CD14-positive monocyte (primary cell): ENCODE measurements around the gene GPC5. TPM values are rescaled to one million over a fixed set of nuclear protein-coding genes. Genes with fewer than 3 reads are reported as not detected.

Experiments used
- DNase-seq, 3 donors: peaks; one replicate each; pipeline ENCODE4 v3.0.0-alpha.2; 2011 to 2022
- H2AFZ ChIP-seq: 2 replicates; pipeline ENCODE4 v1.6.0; 2012; ENCODE audit warnings: mild to moderate bottlenecking, low read depth, low read length, inconsistent platforms; ENCODE audit not compliant: insufficient read depth, poor library complexity, severe bottlenecking
- H3K27ac ChIP-seq, 2 donors: 1 replicate in 1 of 2; 2 replicates in 1 of 2; pipeline ENCODE4 v1.5.1; 2012 to 2013; ENCODE audit warnings: low read length in 2 of 2, control low read depth in 1 of 2, inconsistent platforms in 1 of 2, low read depth in 1 of 2, mild to moderate bottlenecking in 1 of 2
- H3K27me3 ChIP-seq, 2 donors: one replicate each; pipeline versions ENCODE4 v1.6.0 to v1.6.1; 2011 to 2013; ENCODE audit warnings: low read length in 2 of 2; ENCODE audit not compliant: control insufficient read depth in 2 of 2, insufficient read depth in 2 of 2
- H3K36me3 ChIP-seq, 2 donors: replicated peaks in 1 of 2; 1 replicate in 1 of 2; 2 replicates in 1 of 2; pipeline versions ENCODE4 v1.5.1 to v1.6.1; 2012 to 2013; ENCODE audit warnings: low read length in 2 of 2, control low read depth in 1 of 2, inconsistent platforms in 1 of 2, mild to moderate bottlenecking in 1 of 2; ENCODE audit not compliant: insufficient read depth in 2 of 2, control insufficient read depth in 1 of 2
- H3K4me1 ChIP-seq, 2 donors: 1 replicate in 1 of 2; 2 replicates in 1 of 2; pipeline versions ENCODE4 v1.5.1 to v1.6.1; 2012 to 2013; ENCODE audit warnings: low read length in 2 of 2, control low read depth in 1 of 2, inconsistent platforms in 1 of 2, mild to moderate bottlenecking in 1 of 2, moderate library complexity in 1 of 2; ENCODE audit not compliant: insufficient read depth in 2 of 2, control insufficient read depth in 1 of 2
- H3K4me2 ChIP-seq: replicated peaks from 2 replicates; pipeline ENCODE3; 2012; ENCODE audit warnings: low read length, moderate library complexity, mild to moderate bottlenecking; ENCODE audit not compliant: poor library complexity, severe bottlenecking; ENCODE audit errors: extremely low read depth
- H3K4me3 ChIP-seq, 3 experiments: fragments of 200-600 bp in 1 of 3; sonication (generic) in 1 of 3; replicated peaks in 1 of 3; 1 replicate in 2 of 3; 2 replicates in 1 of 3; pipeline ENCODE4 v1.5.1; 2011 to 2013; ENCODE audit warnings: low read length in 3 of 3, mild to moderate bottlenecking in 3 of 3, control low read depth in 2 of 3, low read depth in 2 of 3, inconsistent platforms in 1 of 3, moderate library complexity in 1 of 3
- H3K79me2 ChIP-seq: 2 replicates; pipeline ENCODE4 v1.6.0; 2012; ENCODE audit warnings: mild to moderate bottlenecking, control low read depth, inconsistent platforms, low read length, moderate library complexity; ENCODE audit not compliant: insufficient read depth
- H3K9ac ChIP-seq: 2 replicates; pipeline ENCODE4 v1.6.0; 2017; ENCODE audit warnings: low read length, mild to moderate bottlenecking; ENCODE audit not compliant: insufficient read depth, poor library complexity, severe bottlenecking
- H3K9me3 ChIP-seq, 2 donors: replicated peaks in 1 of 2; 1 replicate in 1 of 2; 2 replicates in 1 of 2; pipeline versions ENCODE4 v1.5.1 to v1.6.1; 2012 to 2013; ENCODE audit warnings: low read length in 2 of 2, control low read depth in 1 of 2; ENCODE audit not compliant: control insufficient read depth in 1 of 2, insufficient read depth in 1 of 2
- H4K20me1 ChIP-seq: 2 replicates; pipeline ENCODE4 v1.6.0; 2012; ENCODE audit warnings: mild to moderate bottlenecking, low read length, control low read depth, moderate library complexity; ENCODE audit not compliant: insufficient read depth
- H3K27ac Mint-ChIP-seq, 7 donors: one replicate each; pipeline ENCODE4 v1.8.0; 2020; ENCODE audit warnings: mild to moderate bottlenecking in 7 of 7, mixed read lengths in 7 of 7, moderate library complexity in 6 of 7, inconsistent platforms in 2 of 7
- H3K27me3 Mint-ChIP-seq, 3 donors: one replicate each; pipeline ENCODE4 v1.8.0; 2021 to 2022; ENCODE audit warnings: low read depth in 3 of 3, mild to moderate bottlenecking in 3 of 3, mixed read lengths in 3 of 3, moderate library complexity in 3 of 3, inconsistent platforms in 1 of 3
- H3K36me3 Mint-ChIP-seq, 2 donors: one replicate each; pipeline ENCODE4 v1.8.0; 2020; ENCODE audit warnings: mixed read lengths in 2 of 2, inconsistent platforms in 1 of 2, mild to moderate bottlenecking in 1 of 2
- H3K4me1 Mint-ChIP-seq: one replicate; pipeline ENCODE4 v1.8.0; 2020; ENCODE audit warnings: mild to moderate bottlenecking, mixed read lengths
- H3K4me3 Mint-ChIP-seq, 2 donors: one replicate each; pipeline ENCODE4 v1.8.0; 2020; ENCODE audit warnings: mild to moderate bottlenecking in 2 of 2, mixed read lengths in 2 of 2, moderate library complexity in 1 of 2
- H3K9me3 Mint-ChIP-seq, 7 donors: one replicate each; pipeline ENCODE4 v1.8.0; 2020 to 2022; ENCODE audit warnings: mixed read lengths in 7 of 7, mild to moderate bottlenecking in 6 of 7, moderate library complexity in 6 of 7, inconsistent platforms in 2 of 7
- WGBS: methylation state at CpG from one replicate; pipeline ENCODE4 v1.1.5; 2013; ENCODE audit warnings: missing lambda C conversion rate; ENCODE audit not compliant: insufficient coverage; 5-methylcytosine and 5-hydroxymethylcytosine counted together
- intact Hi-C, 2 donors: fragments of 100-400 bp; cut with micrococcal nuclease; formaldehyde crosslinking; loops; one replicate each; pipeline versions ENCODE4 v1.15.0 to v1.15.1; 2023
- polyA plus RNA-seq, 3 donors: library from polyadenylated mRNA; depleted of rRNA in 1 of 3; unstranded in 2 of 3; stranded (reverse) in 1 of 3; fragments of 300-500 nt in 2 of 3; fragments of >200 nt in 1 of 3; fragmentation: Illumina TruSeq in 2 of 3; gene quantifications; 1 replicate in 2 of 3; 2 replicates in 1 of 3; pipeline ENCODE4 v1.2.3, GENCODE V29; 2012 to 2021
- TF ChIP-seq, protein P1 (sequence below): fragments of 200-600 bp; IDR thresholded peaks from one replicate; pipeline ENCODE4 v1.8.0; 2022; ENCODE audit warnings: antibody characterized with exemption, mild to moderate bottlenecking

The GPC5 gene
- polyA plus RNA-seq, 3 donors, result not detected

DNA sequence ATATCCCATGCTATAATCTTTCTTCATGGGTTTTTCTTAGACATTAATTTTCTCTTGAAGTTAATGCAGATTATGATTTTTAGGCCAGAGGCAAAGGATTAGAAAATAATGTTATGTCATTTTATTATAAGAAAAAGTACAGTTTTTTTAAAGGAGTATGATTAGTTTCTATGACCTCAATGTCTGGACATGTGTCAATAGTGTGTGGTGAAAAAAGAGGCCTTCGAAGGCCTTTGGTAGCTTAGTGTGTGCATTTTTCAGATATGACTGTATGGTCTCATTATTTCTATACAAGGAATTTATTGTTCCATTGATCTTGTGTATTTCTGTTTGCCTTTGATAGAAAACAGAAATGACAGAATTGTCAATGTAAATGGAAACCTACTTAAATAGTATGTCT, 195.6 kb downstream of the GPC5 start:
- no peak overlapping the region for H3K9ac ChIP-seq
- H3K27me3 ChIP-seq, result no peaks in the 10 kb centered on the region
- intact Hi-C loops, result no loop called here
- TF ChIP-seq, protein P1, sequence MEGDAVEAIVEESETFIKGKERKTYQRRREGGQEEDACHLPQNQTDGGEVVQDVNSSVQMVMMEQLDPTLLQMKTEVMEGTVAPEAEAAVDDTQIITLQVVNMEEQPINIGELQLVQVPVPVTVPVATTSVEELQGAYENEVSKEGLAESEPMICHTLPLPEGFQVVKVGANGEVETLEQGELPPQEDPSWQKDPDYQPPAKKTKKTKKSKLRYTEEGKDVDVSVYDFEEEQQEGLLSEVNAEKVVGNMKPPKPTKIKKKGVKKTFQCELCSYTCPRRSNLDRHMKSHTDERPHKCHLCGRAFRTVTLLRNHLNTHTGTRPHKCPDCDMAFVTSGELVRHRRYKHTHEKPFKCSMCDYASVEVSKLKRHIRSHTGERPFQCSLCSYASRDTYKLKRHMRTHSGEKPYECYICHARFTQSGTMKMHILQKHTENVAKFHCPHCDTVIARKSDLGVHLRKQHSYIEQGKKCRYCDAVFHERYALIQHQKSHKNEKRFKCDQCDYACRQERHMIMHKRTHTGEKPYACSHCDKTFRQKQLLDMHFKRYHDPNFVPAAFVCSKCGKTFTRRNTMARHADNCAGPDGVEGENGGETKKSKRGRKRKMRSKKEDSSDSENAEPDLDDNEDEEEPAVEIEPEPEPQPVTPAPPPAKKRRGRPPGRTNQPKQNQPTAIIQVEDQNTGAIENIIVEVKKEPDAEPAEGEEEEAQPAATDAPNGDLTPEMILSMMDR, result no peak
- no CpG with 5 or more reads among the region's 1 CpG for WGBS
- no peaks in the 10 kb centered on the region for H4K20me1 ChIP-seq
- no peak overlapping the region for H3K27ac ChIP-seq
- peaks cover 6 to 11% of the 10 kb centered on the region in 2 donors for H3K9me3 ChIP-seq
- no peaks in the 10 kb centered on the region for H3K27me3 Mint-ChIP-seq
- no peaks in the 10 kb centered on the region for H3K4me1 Mint-ChIP-seq
- no peak overlapping the region for H3K4me2 ChIP-seq
- H3K36me3 Mint-ChIP-seq, result no peaks in the 10 kb centered on the region
- no peak overlapping the region for H3K27ac Mint-ChIP-seq
- no peaks in the 10 kb centered on the region for H3K79me2 ChIP-seq
- peaks cover 0 to 16% (median 5%) of the 10 kb centered on the region in 7 donors for H3K9me3 Mint-ChIP-seq
- no peak overlapping the region for H3K4me3 Mint-ChIP-seq
- no peak overlapping the region for H3K4me3 ChIP-seq
- H3K4me1 ChIP-seq, result no peaks in the 10 kb centered on the region
- H2AFZ ChIP-seq, result no peak overlapping the region
- no peaks in the 10 kb centered on the region for H3K36me3 ChIP-seq
- no peak for DNase-seq

DNA sequence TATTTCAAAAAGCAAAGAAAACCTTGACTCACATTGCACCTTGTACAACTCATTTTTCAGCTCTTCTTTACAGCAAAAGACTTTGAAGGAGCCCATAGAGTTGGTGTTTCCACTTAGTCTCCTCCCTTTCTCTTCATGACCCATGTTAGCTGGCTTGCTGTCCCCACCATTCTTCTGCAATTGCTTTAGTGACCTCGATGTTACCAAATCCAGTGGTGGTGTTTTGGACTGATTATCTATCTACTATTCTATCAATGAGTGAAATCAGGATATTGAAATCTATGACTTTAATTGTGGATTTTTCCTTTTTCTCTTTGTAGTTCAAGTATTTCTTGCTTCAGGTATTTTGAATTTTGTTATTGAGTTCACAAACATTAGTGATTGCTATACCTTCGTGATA, 197.3 kb downstream of the GPC5 start:
- Histone ChIP-seq H3K27me3 (no peaks in the 10 kb centered on the region), H3K4me1 (no peaks in the 10 kb centered on the region), H3K79me2 (no peaks in the 10 kb centered on the region), H3K9ac (no peak overlapping the region), H3K27ac (no peak overlapping the region), H2AFZ (no peak overlapping the region), H3K9me3 (peaks cover 6 to 11% of the 10 kb centered on the region in 2 donors), H3K36me3 (no peaks in the 10 kb centered on the region), H4K20me1 (no peaks in the 10 kb centered on the region), H3K4me3 (no peak overlapping the region), H3K4me2 (no peak overlapping the region)
- DNase-seq, result no peak
- no CpG with 5 or more reads among the region's 2 CpGs for WGBS
- Mint-ChIP-seq H3K9me3 (peaks cover 0 to 16% (median 5%) of the 10 kb centered on the region in 7 donors), H3K27ac (no peak overlapping the region), H3K4me3 (no peak overlapping the region), H3K27me3 (no peaks in the 10 kb centered on the region), H3K36me3 (no peaks in the 10 kb centered on the region), H3K4me1 (no peaks in the 10 kb centered on the region)
- intact Hi-C loops, result no loop called here
- TF ChIP-seq, protein P1, result no peak
